ENCODE results near the gene FMNL2.
"Not testable (repeated sequence)": the region's sequence is repeated elsewhere in the genome, so short reads cannot be mapped to it uniquely, and the experiment has no call there.

DNA sequence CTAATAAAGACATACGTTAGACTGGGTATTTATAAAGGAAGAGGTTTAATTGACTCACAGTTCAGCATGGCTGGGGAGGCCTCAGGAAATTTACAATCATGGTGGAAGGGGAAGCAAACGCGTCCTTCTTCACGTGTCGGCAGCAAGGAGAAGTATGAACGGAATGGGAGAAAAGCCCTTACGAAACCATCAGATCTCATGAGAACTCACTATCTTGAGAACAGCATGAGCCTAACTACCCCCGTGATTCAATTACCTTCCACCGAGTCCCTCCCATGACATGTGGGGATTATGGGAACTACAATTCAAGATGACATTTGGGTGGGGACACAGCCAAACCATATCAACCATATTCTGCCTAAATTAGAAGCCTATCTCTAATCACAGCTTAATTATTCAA, 53.3 kb downstream of the FMNL2 start:
- TF ChIP-seq, protein P1, sequence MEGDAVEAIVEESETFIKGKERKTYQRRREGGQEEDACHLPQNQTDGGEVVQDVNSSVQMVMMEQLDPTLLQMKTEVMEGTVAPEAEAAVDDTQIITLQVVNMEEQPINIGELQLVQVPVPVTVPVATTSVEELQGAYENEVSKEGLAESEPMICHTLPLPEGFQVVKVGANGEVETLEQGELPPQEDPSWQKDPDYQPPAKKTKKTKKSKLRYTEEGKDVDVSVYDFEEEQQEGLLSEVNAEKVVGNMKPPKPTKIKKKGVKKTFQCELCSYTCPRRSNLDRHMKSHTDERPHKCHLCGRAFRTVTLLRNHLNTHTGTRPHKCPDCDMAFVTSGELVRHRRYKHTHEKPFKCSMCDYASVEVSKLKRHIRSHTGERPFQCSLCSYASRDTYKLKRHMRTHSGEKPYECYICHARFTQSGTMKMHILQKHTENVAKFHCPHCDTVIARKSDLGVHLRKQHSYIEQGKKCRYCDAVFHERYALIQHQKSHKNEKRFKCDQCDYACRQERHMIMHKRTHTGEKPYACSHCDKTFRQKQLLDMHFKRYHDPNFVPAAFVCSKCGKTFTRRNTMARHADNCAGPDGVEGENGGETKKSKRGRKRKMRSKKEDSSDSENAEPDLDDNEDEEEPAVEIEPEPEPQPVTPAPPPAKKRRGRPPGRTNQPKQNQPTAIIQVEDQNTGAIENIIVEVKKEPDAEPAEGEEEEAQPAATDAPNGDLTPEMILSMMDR (IDR thresholded peaks at IDR 0.05 in 4 of 5, conservative IDR thresholded peaks at IDR 0.05 in 1 of 5) = not testable (repeated sequence)
- not testable (repeated sequence) for TF ChIP-seq POLR2A (IDR thresholded peaks at IDR 0.05)

Data from gastrocnemius medialis (tissue), 4 donors.